ENCODE results near the gene FZR1.
A peak's percentile ranks its signal among the peaks of the same experiment; 100 is the strongest.
"Not testable (repeated sequence)": the region's sequence is repeated elsewhere in the genome, so short reads cannot be mapped to it uniquely, and the experiment has no call there.

FZR1 gene

GRCh38 chr19:3573858-3574637 is 67.9 kb downstream of the FZR1 start:
- peak; percentile 98 for DNase-seq (ENCODE audit: low spot score)

- DNase-seq (ENCODE audit: low spot score): peak; percentile 75
Measured at GRCh38 chr19:3575260-3575741, 69.2 kb downstream of the FZR1 start.

GRCh38 chr19:3575949-3576673 is 70.0 kb downstream of the FZR1 start:
- DNase-seq (ENCODE audit: low spot score): no peak

GRCh38 chr19:3576696-3577443 is 70.8 kb downstream of the FZR1 start:
- no peak for DNase-seq (ENCODE audit: low spot score)

- no peak for DNase-seq (ENCODE audit: low spot score)
Measured at GRCh38 chr19:3577723-3578344, 71.7 kb downstream of the FZR1 start.

- no peak for DNase-seq (ENCODE audit: low spot score)
Measured at GRCh38 chr19:3578390-3578789, 72.3 kb downstream of the FZR1 start.

GRCh38 chr19:3580156-3580934 is 74.2 kb downstream of the FZR1 start:
- no peak for DNase-seq (ENCODE audit: low spot score)

GRCh38 chr19:3581792-3582191 is 75.7 kb downstream of the FZR1 start:
- DNase-seq (ENCODE audit: low spot score): not testable (repeated sequence)

- not testable (repeated sequence) for DNase-seq (ENCODE audit: low spot score)
Measured at GRCh38 chr19:3584036-3584802, 78.1 kb downstream of the FZR1 start.

- no peak for DNase-seq (ENCODE audit: low spot score)
Measured at GRCh38 chr19:3585301-3586126, 79.4 kb downstream of the FZR1 start, which contains the start of gene GIPC3. Gene GIPC3, plus strand, starts transcription at chr19:3585478. Its CDS starts 120 bp downstream, at chr19:3585598.

GRCh38 chr19:3586127-3586626 is 80.1 kb downstream of the FZR1 start:
- peak; percentile 53 for DNase-seq (ENCODE audit: low spot score)

- DNase-seq (ENCODE audit: low spot score): no peak
Measured at GRCh38 chr19:3586707-3587346, 80.7 kb downstream of the FZR1 start.
